ENCODE results near the gene ACRV1. TPM values are rescaled to one million over a fixed set of nuclear protein-coding genes. Genes with fewer than 3 reads are reported as not detected.
"Not testable (repeated sequence)": the region's sequence is repeated elsewhere in the genome, so short reads cannot be mapped to it uniquely, and the experiment has no call there.

Gene ACRV1, protein sequence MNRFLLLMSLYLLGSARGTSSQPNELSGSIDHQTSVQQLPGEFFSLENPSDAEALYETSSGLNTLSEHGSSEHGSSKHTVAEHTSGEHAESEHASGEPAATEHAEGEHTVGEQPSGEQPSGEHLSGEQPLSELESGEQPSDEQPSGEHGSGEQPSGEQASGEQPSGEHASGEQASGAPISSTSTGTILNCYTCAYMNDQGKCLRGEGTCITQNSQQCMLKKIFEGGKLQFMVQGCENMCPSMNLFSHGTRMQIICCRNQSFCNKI
- total RNA-seq (not detected), polyA plus RNA-seq (not detected)

- DNase-seq = no peak
- no peaks in the 10 kb centered on the region for H3K27me3 ChIP-seq
- H3K27ac ChIP-seq = no peak within 1 kb of the TSS
- no peaks in the 10 kb centered on the region for H3K4me1 ChIP-seq
- H3K4me3 ChIP-seq = no peak within 1 kb of the TSS
- H3K9me3 ChIP-seq = no peaks in the 10 kb centered on the region
- TF ChIP-seq, protein P1, sequence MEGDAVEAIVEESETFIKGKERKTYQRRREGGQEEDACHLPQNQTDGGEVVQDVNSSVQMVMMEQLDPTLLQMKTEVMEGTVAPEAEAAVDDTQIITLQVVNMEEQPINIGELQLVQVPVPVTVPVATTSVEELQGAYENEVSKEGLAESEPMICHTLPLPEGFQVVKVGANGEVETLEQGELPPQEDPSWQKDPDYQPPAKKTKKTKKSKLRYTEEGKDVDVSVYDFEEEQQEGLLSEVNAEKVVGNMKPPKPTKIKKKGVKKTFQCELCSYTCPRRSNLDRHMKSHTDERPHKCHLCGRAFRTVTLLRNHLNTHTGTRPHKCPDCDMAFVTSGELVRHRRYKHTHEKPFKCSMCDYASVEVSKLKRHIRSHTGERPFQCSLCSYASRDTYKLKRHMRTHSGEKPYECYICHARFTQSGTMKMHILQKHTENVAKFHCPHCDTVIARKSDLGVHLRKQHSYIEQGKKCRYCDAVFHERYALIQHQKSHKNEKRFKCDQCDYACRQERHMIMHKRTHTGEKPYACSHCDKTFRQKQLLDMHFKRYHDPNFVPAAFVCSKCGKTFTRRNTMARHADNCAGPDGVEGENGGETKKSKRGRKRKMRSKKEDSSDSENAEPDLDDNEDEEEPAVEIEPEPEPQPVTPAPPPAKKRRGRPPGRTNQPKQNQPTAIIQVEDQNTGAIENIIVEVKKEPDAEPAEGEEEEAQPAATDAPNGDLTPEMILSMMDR (IDR thresholded peaks at IDR 0.05) = no peak
- ATAC-seq = no peak
- FAIRE-seq = no peak
- no peaks in the 10 kb centered on the region for H3K36me3 ChIP-seq
- WGBS, 2 donors = 96 to 100% methylated on average over 1 of the region's 1 CpG
- intact Hi-C loops (cut with DNase I) = no loop called here
These were observed at the start of gene ACRV1 for GRCh38 chr11:125680747-125681146. Gene ACRV1 (minus strand): TSS chr11:125680847. CDS start chr11:125680780, 67 bp downstream.

GRCh38 chr11:125728969-125729368 lies 48.3 kb upstream of the ACRV1 start:
- H3K9me3 ChIP-seq = no peaks in the 10 kb centered on the region
- FAIRE-seq = no peak
- DNase-seq = no peak
- TF ChIP-seq, protein P1 (IDR thresholded peaks at IDR 0.05) = no peak
- intact Hi-C loops (cut with DNase I) = no loop called here
- no peaks in the 10 kb centered on the region for H3K4me1 ChIP-seq
- H3K4me3 ChIP-seq = no peak overlapping the region
- H3K27ac ChIP-seq = no peak overlapping the region
- no peak for ATAC-seq
- no peaks in the 10 kb centered on the region for H3K27me3 ChIP-seq
- 64 to 81% methylated on average over 3 of the region's 3 CpGs for WGBS, 2 donors
- no peaks in the 10 kb centered on the region for H3K36me3 ChIP-seq

- Histone ChIP-seq H3K9me3 (no peaks in the 10 kb centered on the region), H3K27me3 (no peaks in the 10 kb centered on the region), H3K4me3 (no peak overlapping the region), H3K27ac (no peak overlapping the region), H3K36me3 (no peaks in the 10 kb centered on the region), H3K4me1 (no peaks in the 10 kb centered on the region)
- TF ChIP-seq, protein P1 (IDR thresholded peaks at IDR 0.05) = no peak
- intact Hi-C loops (cut with DNase I) = no loop called here
- ATAC-seq (no peak), DNase-seq (no peak), FAIRE-seq (no peak)
- 66 to 90% methylated on average over 1 of the region's 1 CpG for WGBS, 2 donors
These were observed 43.5 kb upstream of the ACRV1 start for GRCh38 chr11:125724125-125724524.

GRCh38 chr11:125720781-125721180 lies 40.1 kb upstream of the ACRV1 start:
- H3K27ac ChIP-seq = no peak overlapping the region
- no peak for FAIRE-seq
- no peaks in the 10 kb centered on the region for H3K27me3 ChIP-seq
- ATAC-seq = no peak
- no peaks in the 10 kb centered on the region for H3K4me1 ChIP-seq
- intact Hi-C loops (cut with DNase I) = no loop called here
- H3K36me3 ChIP-seq = no peaks in the 10 kb centered on the region
- H3K9me3 ChIP-seq = no peaks in the 10 kb centered on the region
- no peak for DNase-seq
- 67 to 72% methylated on average over 6 of the region's 6 CpGs for WGBS, 2 donors
- no peak overlapping the region for H3K4me3 ChIP-seq
- TF ChIP-seq, protein P1 (IDR thresholded peaks at IDR 0.05) = no peak

DNA sequence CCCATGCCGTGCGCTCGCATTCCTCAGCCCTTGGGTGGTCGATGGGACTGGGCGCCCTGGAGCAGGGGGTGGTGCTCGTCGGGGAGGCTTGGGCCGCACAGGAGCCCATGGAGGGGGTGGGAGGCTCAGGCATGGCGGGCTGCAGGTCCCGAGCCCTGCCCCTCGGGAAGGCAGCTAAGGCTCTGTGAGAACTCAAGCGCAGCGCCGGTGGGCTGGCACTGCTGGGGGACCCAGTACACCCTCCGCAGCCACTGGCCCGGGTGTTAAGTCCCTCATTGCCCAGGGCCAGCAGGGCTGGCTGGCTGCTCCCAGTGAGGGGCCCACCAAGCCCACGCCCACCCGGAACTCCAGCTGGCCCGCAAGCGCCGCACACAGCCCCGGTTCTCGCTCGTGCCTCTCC lies 24.0 kb upstream of the ACRV1 start:
- H3K27me3 ChIP-seq; H3K9me3 ChIP-seq; H3K27ac ChIP-seq; ATAC-seq; H3K4me3 ChIP-seq; intact Hi-C loops (cut with DNase I); H3K36me3 ChIP-seq; FAIRE-seq; H3K4me1 ChIP-seq: not testable (repeated sequence)
- DNase-seq = peak in 1 of 6 donors; percentile 51
- 85 to 93% methylated on average over 22 to 24 of the region's 24 CpGs for WGBS, 2 donors

All from pancreas (tissue), 10 donors.